Adipose tissue (tissue), 3 donors: ENCODE data around the gene DLG2. TPM values are rescaled to one million over a fixed set of nuclear protein-coding genes. Genes with fewer than 3 reads are reported as not detected.

Experiments
- H3K27ac ChIP-seq: one replicate; pipeline ENCODE4 v1.5.1; 2013; ENCODE audit warnings: low read depth, low read length
- WGBS, 3 donors: extraction: QIAGEN DNeasy Blood & Tissue Kit; methylation state at CpG; one replicate each; pipeline ENCODE4 v1.1.7; 2013; 5-methylcytosine and 5-hydroxymethylcytosine counted together
- polyA plus RNA-seq, 3 donors: library from polyadenylated mRNA; stranded (reverse); fragments of 200-250 nt; gene quantifications; one replicate each; pipeline ENCODE4 v1.2.3, GENCODE V29; 2013
- donor health status: healthy with polysubstance abuse.
- donor health status: Bipolar disorder and iron deficiency.
- donor health status: healthy.

Gene DLG2
- polyA plus RNA-seq, 3 donors: 0.51 to 1.7 (median 0.91) TPM

DNA sequence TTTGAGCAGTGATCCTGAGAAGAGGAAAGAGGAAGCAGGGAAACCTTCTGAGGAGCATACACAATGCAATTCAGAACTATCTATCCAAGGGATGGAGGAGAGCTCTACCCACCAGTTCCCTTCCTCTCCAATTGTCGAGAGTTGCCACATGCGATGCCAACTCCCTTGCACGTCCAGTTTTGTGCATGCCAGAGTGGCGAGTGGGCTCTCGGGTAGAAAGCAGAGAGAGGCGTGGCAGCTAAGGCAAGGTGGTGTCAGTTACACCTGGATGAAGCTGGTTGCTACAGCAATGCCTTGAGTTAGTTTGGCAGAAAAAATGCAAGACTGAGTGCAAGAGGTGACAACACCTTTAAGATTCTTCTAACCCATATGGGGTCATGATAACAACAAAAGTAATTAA, 1920.6 kb downstream of the DLG2 start:
- WGBS, 3 donors: 46 to 94% (median 82%) methylated on average over 6 of the region's 6 CpGs
- H3K27ac ChIP-seq: no peak overlapping the region

DNA sequence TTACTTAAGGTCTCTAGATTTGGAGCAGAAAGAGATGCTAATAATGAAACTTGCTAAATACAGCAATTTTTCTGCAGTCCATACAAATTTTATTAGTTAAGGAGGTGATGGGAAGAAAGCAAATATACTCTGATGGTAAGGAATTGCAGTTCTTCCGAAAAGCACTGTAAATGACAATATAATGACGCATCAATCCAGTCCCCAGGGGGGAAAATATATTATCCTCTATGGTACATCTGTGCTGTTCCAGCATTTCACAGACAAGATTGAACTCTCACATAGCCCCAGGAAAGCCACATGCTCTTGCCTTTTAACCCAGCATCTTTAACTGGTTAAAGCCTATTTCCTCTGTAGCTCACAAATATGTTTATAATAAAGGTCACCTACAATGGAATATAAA, 1924.3 kb downstream of the DLG2 start:
- 88 to 91% (median 90%) methylated on average over 2 of the region's 2 CpGs for WGBS, 3 donors
- H3K27ac ChIP-seq: no peak overlapping the region

- 87 to 93% (median 90%) methylated on average over 2 of the region's 2 CpGs for WGBS, 3 donors
- no peak overlapping the region for H3K27ac ChIP-seq
Measured at GRCh38 chr11:83697518-83697917, 1929.6 kb downstream of the DLG2 start.

- WGBS, 3 donors: 70 to 84% (median 83%) methylated on average over 3 of the region's 3 CpGs
- no peak overlapping the region for H3K27ac ChIP-seq
Measured at GRCh38 chr11:83695046-83695445, 1932.1 kb downstream of the DLG2 start.

DNA sequence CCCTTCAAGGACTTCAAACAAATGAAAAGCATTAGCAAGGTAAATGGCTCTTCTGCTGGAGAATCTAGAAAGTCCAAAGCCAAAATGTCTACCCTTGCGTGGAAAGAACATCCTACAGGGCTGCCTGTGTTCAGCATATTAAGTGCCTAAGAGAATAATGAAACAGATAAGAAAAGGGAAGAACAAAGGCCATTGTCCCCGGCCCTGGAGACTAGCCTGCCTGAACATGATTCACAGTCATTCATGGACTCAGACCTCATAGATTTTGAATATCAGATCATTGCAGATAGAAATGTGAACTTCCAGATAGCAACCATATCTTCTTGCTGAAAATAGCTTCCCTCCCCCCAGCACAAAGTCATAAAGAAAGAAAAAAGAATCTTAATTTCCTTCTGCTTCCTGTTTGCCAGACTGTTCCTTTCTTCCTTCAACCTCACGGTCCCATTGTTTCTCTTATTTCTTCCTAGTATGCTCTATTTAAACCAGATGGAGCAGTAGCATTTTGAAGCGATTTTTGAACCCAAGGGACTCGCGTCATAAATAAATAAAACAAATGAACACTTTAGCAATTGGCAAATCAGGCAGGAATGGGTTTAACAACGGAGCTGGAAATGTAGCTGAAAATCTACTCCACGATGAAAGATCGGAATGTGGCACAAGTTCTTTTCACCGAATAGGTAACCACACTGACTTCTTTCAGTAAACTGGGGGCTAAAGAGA, 1932.8 kb downstream of the DLG2 start:
- 61 to 71% (median 67%) methylated on average over 10 of the region's 10 CpGs for WGBS, 3 donors
- no peak overlapping the region for H3K27ac ChIP-seq

- H3K27ac ChIP-seq: no peak overlapping the region
- WGBS, 3 donors: 70 to 89% (median 80%) methylated on average over 8 of the region's 8 CpGs
Measured at GRCh38 chr11:83693306-83693992, 1933.7 kb downstream of the DLG2 start.

DNA sequence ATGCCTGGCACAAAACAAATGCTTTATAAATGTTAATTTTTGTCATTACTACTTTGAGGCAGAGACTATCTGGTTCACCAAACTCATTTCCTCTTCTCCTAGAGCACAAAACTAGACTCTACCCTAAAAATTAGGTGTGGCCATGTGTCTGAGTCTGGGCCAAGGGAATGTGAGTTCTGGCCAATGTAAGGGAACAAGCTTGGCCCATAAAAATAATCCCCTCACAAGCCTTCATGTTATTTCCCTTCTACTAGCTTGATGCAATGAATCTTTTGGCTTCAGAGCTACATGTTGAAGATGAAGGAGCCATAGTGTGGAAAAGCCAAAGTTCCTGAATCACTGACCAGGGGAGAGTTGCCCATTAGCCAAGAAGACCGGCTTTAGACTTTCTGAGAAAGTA, 1934.5 kb downstream of the DLG2 start:
- WGBS, 3 donors: 76 to 100% (median 87%) methylated on average over 1 of the region's 1 CpG
- no peak overlapping the region for H3K27ac ChIP-seq

DNA sequence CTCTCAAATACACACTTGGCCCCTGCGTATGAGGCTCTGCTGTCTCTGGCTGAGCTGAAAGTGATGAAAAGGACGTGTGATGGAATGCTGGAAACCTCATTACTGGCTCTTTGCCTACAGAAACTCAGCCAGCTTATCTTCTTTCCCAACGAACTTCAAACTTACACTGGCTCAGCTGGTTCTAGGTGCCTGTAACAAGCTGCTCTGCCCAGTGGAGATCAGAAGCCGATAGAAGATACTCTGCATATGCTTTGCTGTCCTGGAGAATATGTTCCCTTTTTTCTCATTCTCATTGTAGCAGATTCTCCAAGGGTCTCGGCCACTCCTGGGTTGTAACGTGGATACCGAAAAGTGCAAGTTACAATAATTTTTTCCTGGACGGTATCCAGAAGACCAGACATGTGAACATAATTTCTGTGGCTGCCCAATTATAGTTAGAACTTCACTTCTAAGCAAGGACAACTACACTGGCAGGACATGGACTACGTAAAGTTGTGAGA, 1935.6 kb downstream of the DLG2 start:
- 26 to 54% (median 51%) methylated on average over 9 of the region's 9 CpGs for WGBS, 3 donors
- H3K27ac ChIP-seq: no peak overlapping the region

- no peak overlapping the region for H3K27ac ChIP-seq
- WGBS, 3 donors: 71 to 80% (median 76%) methylated on average over 1 of the region's 1 CpG
Measured at GRCh38 chr11:83689144-83689780, 1937.9 kb downstream of the DLG2 start.

DNA sequence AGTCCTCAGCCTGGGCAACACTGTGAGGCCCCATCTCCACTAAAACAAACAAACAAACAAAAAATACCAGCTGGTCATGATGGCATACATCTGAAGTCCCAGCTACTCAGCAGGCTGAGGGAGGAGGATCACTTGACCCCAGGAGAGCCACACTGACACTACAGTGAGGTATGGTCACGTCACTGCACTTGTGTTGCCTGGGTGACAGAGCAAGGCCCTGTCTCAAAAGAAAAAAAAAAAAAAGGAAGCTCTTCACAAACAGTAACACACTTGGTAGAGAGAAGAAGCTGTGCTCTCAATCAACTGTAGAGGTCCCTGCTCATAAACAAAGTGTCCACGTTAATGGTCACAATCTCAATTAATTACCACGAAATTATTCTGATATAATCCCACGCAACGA, 1939.4 kb downstream of the DLG2 start:
- H3K27ac ChIP-seq: no peak overlapping the region

GRCh38 chr11:83685730-83686129, 1941.4 kb downstream of the DLG2 start:
- no peak overlapping the region for H3K27ac ChIP-seq
- 83 to 98% (median 94%) methylated on average over 2 of the region's 2 CpGs for WGBS, 3 donors

More for the DNA sequence above, 1939.4 kb downstream of the DLG2 start:
- 80 to 88% (median 83%) methylated on average over 5 of the region's 5 CpGs for WGBS, 3 donors

GRCh38 chr11:83684071-83684470, 1943.1 kb downstream of the DLG2 start:
- WGBS, 3 donors: 71 to 85% (median 80%) methylated on average over 4 of the region's 4 CpGs
- no peak overlapping the region for H3K27ac ChIP-seq

DNA sequence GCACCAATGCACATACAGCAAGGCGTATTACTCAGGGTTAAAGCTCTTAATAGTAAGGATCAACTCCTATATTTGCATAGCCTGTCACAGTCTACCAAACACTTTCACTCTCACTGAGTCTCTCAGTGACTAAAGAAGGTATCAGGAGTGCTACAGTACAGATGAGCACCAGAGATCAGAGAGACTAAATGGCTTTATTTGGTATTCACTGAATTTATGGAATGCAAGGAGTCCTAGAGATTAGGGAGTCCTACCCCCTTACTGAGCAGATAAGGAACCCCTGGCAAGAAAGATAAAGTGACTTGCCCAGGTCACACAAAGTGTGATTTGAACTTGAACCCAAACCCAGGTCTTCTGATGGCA, 1944.6 kb downstream of the DLG2 start:
- no peak overlapping the region for H3K27ac ChIP-seq
- 75 to 85% (median 81%) methylated on average over 1 of the region's 1 CpG for WGBS, 3 donors

GRCh38 chr11:83681906-83682610, 1945.1 kb downstream of the DLG2 start:
- H3K27ac ChIP-seq: no peak overlapping the region
- 43 to 71% (median 66%) methylated on average over 10 of the region's 10 CpGs for WGBS, 3 donors

GRCh38 chr11:83681031-83681781, 1945.9 kb downstream of the DLG2 start:
- 55 to 73% (median 63%) methylated on average over 15 of the region's 15 CpGs for WGBS, 3 donors
- no peak overlapping the region for H3K27ac ChIP-seq

- H3K27ac ChIP-seq: no peak overlapping the region
- WGBS, 3 donors: 33 to 53% (median 37%) methylated on average over 2 of the region's 2 CpGs
Measured at GRCh38 chr11:83680321-83680720, 1946.8 kb downstream of the DLG2 start.

DNA sequence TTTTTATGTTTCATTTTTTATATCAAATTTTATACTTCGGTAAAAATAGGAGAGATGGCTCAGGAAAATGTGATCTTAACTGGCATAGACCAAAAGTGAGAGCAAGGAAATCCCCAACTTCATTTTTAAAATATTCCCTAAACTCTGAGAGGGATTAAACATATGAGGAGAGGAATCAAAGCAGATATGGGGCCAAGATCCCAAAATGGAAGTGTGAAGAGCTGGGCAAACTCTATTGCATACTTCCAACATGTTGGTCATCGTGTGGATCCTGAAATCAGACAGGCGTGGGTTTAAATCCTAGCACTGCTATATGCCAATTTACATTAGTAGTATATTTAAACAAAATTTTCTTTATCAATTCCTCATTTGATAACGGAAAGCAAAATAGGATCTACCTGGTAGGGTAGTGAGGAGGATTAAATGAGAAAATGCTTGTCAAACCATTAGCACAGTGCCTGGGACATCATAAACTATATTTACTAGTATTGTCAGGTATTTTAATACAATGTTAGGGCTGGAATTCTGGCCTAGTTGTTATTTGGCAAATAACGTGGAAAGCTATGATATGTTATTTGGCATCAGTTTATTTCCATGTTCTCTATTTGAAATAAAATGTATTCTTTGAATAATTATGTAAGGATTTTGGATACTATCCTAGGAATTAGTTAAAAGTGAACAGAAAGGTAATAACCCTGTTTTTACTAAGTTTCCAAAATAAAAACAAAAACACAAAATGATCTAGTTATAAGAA, 1948.1 kb downstream of the DLG2 start:
- WGBS, 3 donors: 80 to 91% (median 85%) methylated on average over 5 of the region's 5 CpGs
- no peak overlapping the region for H3K27ac ChIP-seq
